SK-N-MC (cell line): Measurements from ENCODE around the gene SLC25A41.

Source experiments
- EZH2 ChIP-seq: fragments of 200-600 bp; sonication (generic); IDR thresholded peaks from one replicate; pipeline ENCODE4 v1.6.1; 2017; ENCODE audit warnings: antibody characterized with exemption
- FOXP2 ChIP-seq: optimal IDR thresholded peaks from 2 replicates; pipeline ENCODE3; 2011; ENCODE audit warnings: mild to moderate bottlenecking, moderate library complexity; ENCODE audit not compliant: insufficient read depth; ENCODE audit errors: extremely low read length, control extremely low read depth
- POLR2AphosphoS5 ChIP-seq: IDR thresholded peaks from 2 replicates; pipeline ENCODE4 v1.6.1; 2012; ENCODE audit warnings: mild to moderate bottlenecking, low read depth, low read length, borderline replicate concordance

GRCh38 chr19:6473647-6474046 is 40.1 kb upstream of the SLC25A41 start:
- TF ChIP-seq POLR2AphosphoS5: no peak
- no peak for TF ChIP-seq EZH2
- no peak for TF ChIP-seq FOXP2
